Spleen (tissue), 11 donors: ENCODE data around the gene SPDEF. TPM values are rescaled to one million over a fixed set of nuclear protein-coding genes. Genes with fewer than 3 reads are reported as not detected.

ENCODE experiments used
- DNase-seq: peaks from one replicate; pipeline ENCODE4 v3.0.0-alpha.2; 2020
- H3K27ac ChIP-seq, 8 donors: fragments of 200-600 bp; sonication (generic) in 7 of 8; 1 replicate in 4 of 8; 2 replicates in 4 of 8; pipeline versions ENCODE4 v1.5.0 to v1.8.0; 2016 to 2021; ENCODE audit warnings: inconsistent platforms in 4 of 8, mild to moderate bottlenecking in 4 of 8, moderate library complexity in 1 of 8
- H3K27me3 ChIP-seq, 7 donors: fragments of 200-600 bp; sonication (generic) in 6 of 7; replicated peaks in 1 of 7; 1 replicate in 4 of 7; 2 replicates in 3 of 7; pipeline versions ENCODE4 v1.5.0 to v1.8.0; 2016 to 2021; ENCODE audit warnings: inconsistent platforms in 3 of 7, mild to moderate bottlenecking in 1 of 7
- H3K36me3 ChIP-seq, 6 donors: fragments of 200-600 bp; sonication (generic) in 5 of 6; 1 replicate in 4 of 6; 2 replicates in 2 of 6; pipeline versions ENCODE4 v1.5.0 to v1.8.0; 2016 to 2021; ENCODE audit warnings: inconsistent platforms in 2 of 6
- H3K4me1 ChIP-seq, 6 donors: fragments of 200-600 bp; sonication (generic) in 5 of 6; 1 replicate in 3 of 6; 2 replicates in 3 of 6; pipeline versions ENCODE4 v1.5.0 to v1.8.0; 2016 to 2021; ENCODE audit warnings: inconsistent platforms in 3 of 6
- H3K4me3 ChIP-seq, 8 donors: fragments of 200-600 bp; sonication (generic) in 7 of 8; 1 replicate in 4 of 8; 2 replicates in 4 of 8; pipeline versions ENCODE4 v1.5.0 to v1.8.0; 2016 to 2021; ENCODE audit warnings: inconsistent platforms in 4 of 8, mild to moderate bottlenecking in 4 of 8, moderate library complexity in 2 of 8
- H3K9me3 ChIP-seq, 8 donors: fragments of 200-600 bp; sonication (generic) in 7 of 8; 1 replicate in 4 of 8; 2 replicates in 4 of 8; pipeline versions ENCODE4 v1.5.0 to v1.8.0; 2016 to 2021; ENCODE audit warnings: inconsistent platforms in 4 of 8
- CTCF ChIP-seq, 11 experiments: fragments of 200-600 bp in 7 of 11; fragments of 450-650 bp in 4 of 11; sonication (generic) in 4 of 11; IDR thresholded peaks in 8 of 11; conservative IDR thresholded peaks in 3 of 11; 1 replicate in 7 of 11; 2 replicates in 4 of 11; pipeline versions ENCODE4 v1.4.0 to v1.8.0; 2016 to 2021; ENCODE audit warnings: antibody characterized with exemption in 11 of 11, inconsistent platforms in 4 of 11, mild to moderate bottlenecking in 1 of 11
- POLR2A ChIP-seq, 3 donors: fragments of 450-650 bp; IDR thresholded peaks; one replicate each; pipeline ENCODE4 v1.5.1; 2017; ENCODE audit warnings: antibody characterized with exemption in 3 of 3, mild to moderate bottlenecking in 1 of 3
- POLR2AphosphoS5 ChIP-seq, 3 donors: sonication (generic); formaldehyde crosslinking; IDR thresholded peaks; one replicate each; pipeline ENCODE4 v1.5.1; 2017; ENCODE audit warnings: antibody characterized with exemption in 3 of 3
- WGBS, 5 donors: extraction: QIAGEN DNeasy Blood & Tissue Kit in 3 of 5; methylation state at CpG; one replicate each; pipeline versions ENCODE4 v1.1.5 to v1.1.7; 2013 to 2018; 5-methylcytosine and 5-hydroxymethylcytosine counted together
- intact Hi-C: fragments of 100-400 bp; cut with DNase I; formaldehyde crosslinking; loops from one replicate; pipeline ENCODE4 v1.15.0; 2023; ENCODE audit warnings: low total_unique reads
- polyA plus RNA-seq, 3 donors: library from polyadenylated mRNA; stranded (reverse); fragments of 200-250 nt; gene quantifications; one replicate each; pipeline ENCODE4 v1.2.1, GENCODE V29; 2013
- total RNA-seq, 7 donors: library from RNA; depleted of rRNA in 3 of 7; stranded (reverse); fragments of >200 nt in 3 of 7; fragmentation: NEBNext Ultra II Directional in 4 of 7; extraction: Animal tissue kit (Norgen Biotek cat#: 25700) in 4 of 7; gene quantifications; one replicate each; pipeline versions ENCODE4 v1.1.0 to v1.2.1, GENCODE V29; 2016 to 2021
- donor health status: healthy with polysubstance abuse.
- donor health status: DM: no; HTN: no; CAD: no; lungs with moderate emphysema.
- donor health status: DM: no; HTN: no; CAD: no.
- donor health status: Bipolar disorder and iron deficiency.
- donor health status: healthy.
- donor health status: DM: no; HTN: no; CAD: no.
- donor health status: DM: yes; HTN: yes; CAD: no.

Gene SPDEF
- total and polyA plus RNA-seq, 10 donors, result 0.03 to 0.32 (median 0.13) TPM; not detected in 7

GRCh38 chr6:34589691-34590090, 33.6 kb upstream of the SPDEF start:
- DNase-seq, result no peak

GRCh38 chr6:34589140-34589539, 33.0 kb upstream of the SPDEF start:
- TF ChIP-seq CTCF (IDR thresholded peaks at IDR 0.05 in 8 of 11, conservative IDR thresholded peaks at IDR 0.05 in 3 of 11) (no peak), POLR2A (IDR thresholded peaks at IDR 0.05) (no peak), POLR2AphosphoS5 (IDR thresholded peaks at IDR 0.05) (no peak)
- intact Hi-C loops, result loop anchor here (10.0 kb wide), 1 partner anchor 124 kb away; the partner anchor contains the start of gene PACSIN1
- no peak overlapping the region for H3K27ac ChIP-seq
- H3K9me3 ChIP-seq, result no peaks in the 10 kb centered on the region
- 67 to 100% (median 100%) methylated on average over 2 of the region's 2 CpGs for WGBS, 5 donors
- DNase-seq, result no peak
- peaks cover 0 to 67% (median 27%) of the 10 kb centered on the region in 6 donors for H3K36me3 ChIP-seq
- no peak overlapping the region for H3K4me3 ChIP-seq
- H3K4me1 ChIP-seq, result peaks cover 0 to 35% (median 14%) of the 10 kb centered on the region in 6 donors
- no peaks in the 10 kb centered on the region for H3K27me3 ChIP-seq

More at GRCh38 chr6:34589691-34590090, 33.6 kb upstream of the SPDEF start:
- 89 to 95% (median 91%) methylated on average over 5 of the region's 5 CpGs for WGBS, 5 donors
- Histone ChIP-seq H3K4me1 (peaks cover 0 to 38% (median 15%) of the 10 kb centered on the region in 6 donors), H3K9me3 (no peaks in the 10 kb centered on the region), H3K27ac (no peak overlapping the region), H3K36me3 (peaks cover 0 to 71% (median 27%) of the 10 kb centered on the region in 6 donors), H3K4me3 (no peak overlapping the region), H3K27me3 (no peaks in the 10 kb centered on the region)
- TF ChIP-seq POLR2A (IDR thresholded peaks at IDR 0.05) (no peak), CTCF (IDR thresholded peaks at IDR 0.05 in 8 of 11, conservative IDR thresholded peaks at IDR 0.05 in 3 of 11) (no peak), POLR2AphosphoS5 (IDR thresholded peaks at IDR 0.05) (no peak)
- intact Hi-C loops, result loop anchor here (10.0 kb wide), 1 partner anchor 125 kb away; the partner anchor contains the start of gene PACSIN1

- H3K4me1 ChIP-seq, result peaks cover 0 to 23% (median 12%) of the 10 kb centered on the region in 6 donors
- no peak overlapping the region for H3K4me3 ChIP-seq
- WGBS, 5 donors, result 94 to 100% (median 97%) methylated on average over 2 of the region's 2 CpGs
- no peak overlapping the region for H3K27ac ChIP-seq
- intact Hi-C loops, result loop anchor here (10.0 kb wide), 1 partner anchor 123 kb away; the partner anchor contains the start of gene PACSIN1
- H3K36me3 ChIP-seq, result peaks cover 0 to 57% (median 27%) of the 10 kb centered on the region in 6 donors
- TF ChIP-seq CTCF (IDR thresholded peaks at IDR 0.05 in 8 of 11, conservative IDR thresholded peaks at IDR 0.05 in 3 of 11), result no peak
- no peak for TF ChIP-seq POLR2AphosphoS5 (IDR thresholded peaks at IDR 0.05)
- H3K27me3 ChIP-seq, result no peaks in the 10 kb centered on the region
- no peaks in the 10 kb centered on the region for H3K9me3 ChIP-seq
- no peak for DNase-seq
Observed at GRCh38 chr6:34587851-34588250, 31.7 kb upstream of the SPDEF start.

DNA sequence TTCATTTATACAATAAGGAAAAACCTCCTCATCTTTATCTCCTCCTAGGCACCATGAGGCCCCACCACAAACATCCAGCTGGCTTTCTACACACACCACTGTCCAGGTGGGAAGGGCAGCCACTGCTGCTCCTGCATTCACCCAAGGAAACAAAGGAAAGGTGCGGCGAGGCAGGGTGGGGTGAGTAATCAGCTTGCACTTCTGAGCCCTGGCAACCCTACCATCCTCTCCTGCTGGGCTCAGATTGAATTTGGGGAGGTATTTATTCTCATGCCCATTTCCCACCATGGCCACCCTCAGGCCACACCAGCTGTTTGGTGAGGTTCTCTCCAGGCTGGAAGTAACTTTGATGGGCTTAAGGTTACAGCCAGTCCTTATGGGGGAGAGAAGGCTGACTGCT, 31.2 kb upstream of the SPDEF start:
- H3K4me1 ChIP-seq, result peaks cover 0 to 17% (median 10%) of the 10 kb centered on the region in 6 donors
- intact Hi-C loops, result loop anchor here (10.0 kb wide), 1 partner anchor 123 kb away; the partner anchor contains the start of gene PACSIN1
- peaks cover 0 to 57% (median 27%) of the 10 kb centered on the region in 6 donors for H3K36me3 ChIP-seq
- H3K9me3 ChIP-seq, result no peaks in the 10 kb centered on the region
- no peak overlapping the region for H3K27ac ChIP-seq
- TF ChIP-seq POLR2A (IDR thresholded peaks at IDR 0.05) (no peak), POLR2AphosphoS5 (IDR thresholded peaks at IDR 0.05) (no peak), CTCF (IDR thresholded peaks at IDR 0.05 in 8 of 11, conservative IDR thresholded peaks at IDR 0.05 in 3 of 11) (no peak)
- 94 to 100% (median 95%) methylated on average over 2 of the region's 2 CpGs for WGBS, 5 donors
- H3K27me3 ChIP-seq, result no peaks in the 10 kb centered on the region
- H3K4me3 ChIP-seq, result no peak overlapping the region
- DNase-seq, result no peak
